Astrocyte of the cerebellum (primary cell): Measurements from ENCODE around the gene WDR54.

Experiments used
- DNase-seq: peaks from one replicate; pipeline ENCODE4 v3.0.0-alpha.2; 2011; ENCODE audit warnings: low read depth
- H3K4me3 ChIP-seq: 2 replicates; pipeline ENCODE4 v1.5.1; 2011; ENCODE audit warnings: mild to moderate bottlenecking, low read depth, low read length, moderate library complexity
- CTCF ChIP-seq: IDR thresholded peaks from 2 replicates; pipeline ENCODE4 v1.5.1; 2012; ENCODE audit warnings: low read length, low read depth, moderate library complexity, mild to moderate bottlenecking; ENCODE audit errors: missing control alignments
- in situ Hi-C: cut with HindIII; loops from 2 replicates; pipeline ENCODE4 v1.10.0; 2017; ENCODE audit warnings: low sequenced_read_pairs

Gene WDR54

GRCh38 chr2:74396149-74396548, 25.4 kb upstream of the WDR54 start:
- no peak for DNase-seq
- TF ChIP-seq CTCF = no peak
- in situ Hi-C loops = no loop called here
- no peak overlapping the region for H3K4me3 ChIP-seq

- TF ChIP-seq CTCF = peak; percentile 61
- in situ Hi-C loops = no loop called here
- no peak overlapping the region for H3K4me3 ChIP-seq
- no peak for DNase-seq
Observed at GRCh38 chr2:74399785-74400184, 21.7 kb upstream of the WDR54 start.

GRCh38 chr2:74401891-74402290, 19.6 kb upstream of the WDR54 start:
- no peak for DNase-seq
- no peak overlapping the region for H3K4me3 ChIP-seq
- in situ Hi-C loops = no loop called here
- TF ChIP-seq CTCF = no peak

- in situ Hi-C loops = no loop called here
- no peak for TF ChIP-seq CTCF
- no peak for DNase-seq
- H3K4me3 ChIP-seq = no peak overlapping the region
Observed at GRCh38 chr2:74406035-74406434, 15.5 kb upstream of the WDR54 start.

- no peak overlapping the region for H3K4me3 ChIP-seq
- in situ Hi-C loops = no loop called here
- DNase-seq = no peak
- TF ChIP-seq CTCF = no peak
Observed at GRCh38 chr2:74407682-74408081, 13.8 kb upstream of the WDR54 start.

- in situ Hi-C loops = no loop called here
- no peak for DNase-seq
- H3K4me3 ChIP-seq = no peak overlapping the region
- TF ChIP-seq CTCF = no peak
Observed at GRCh38 chr2:74413001-74413698, 8.4 kb upstream of the WDR54 start.

GRCh38 chr2:74414441-74414840, 7.1 kb upstream of the WDR54 start:
- no peak for DNase-seq
- H3K4me3 ChIP-seq = peak overlapping the region; percentile 34
- no peak for TF ChIP-seq CTCF
- in situ Hi-C loops = no loop called here
